Measurements from ENCODE around the gene ELAVL1. TPM values are rescaled to one million over a fixed set of nuclear protein-coding genes. Genes with fewer than 3 reads are reported as not detected.

The ELAVL1 gene
- total and polyA plus RNA-seq, 9 of the 15 experiments (the other 6 are each of a cell fraction or from before 2014, with no cell fraction given), result 4.3 to 172 (median 69.2) TPM

GRCh38 chr19:7922836-7923195, 82.6 kb downstream of the ELAVL1 start:
- H4K20me1 ChIP-seq (replicated peaks; ENCODE audit: control insufficient read depth, insufficient read depth, low read length), result peaks cover 19% of the 10 kb centered on the region; the same call in 1 of the 2 replicates
- H3K36me3 ChIP-seq (ENCODE audit: control insufficient read depth, insufficient read depth, low read length), result peaks cover 31% of the 10 kb centered on the region; the same call in 1 of the 3 replicates
- TF ChIP-seq POLR2G (IDR thresholded peaks at IDR 0.05; ENCODE audit: low read depth, low read length), result peak; percentile 7; the same call in 1 of the 2 replicates
- no peak for TF ChIP-seq ZHX1 (conservative IDR thresholded peaks at IDR 0.05; ENCODE audit: low read length)
- no peak overlapping the region for H2AFZ ChIP-seq (ENCODE audit: low read depth, low read length)
- FAIRE-seq (no peak), DNase-seq (ENCODE audit: extremely low read depth in 1 of 4, low spot score in 3 of 4) (no peak), ATAC-seq (no peak)
- CTCF ChIA-PET (ENCODE audit: low intra/inter-chr PET ratio), result no interaction called here
- BruUV-seq (replicated peaks), result no TSS peak
- H3K4me2 ChIP-seq (ENCODE audit: insufficient read depth, low read length), result no peak overlapping the region
- H3K9me1 ChIP-seq (ENCODE audit: control insufficient read depth, insufficient read depth, low read length), result no peaks in the 10 kb centered on the region
- no peak overlapping the region for H3K9ac ChIP-seq (ENCODE audit: insufficient read depth in 1 of 2, low read depth in 2 of 2, low read length in 2 of 2)
- intact Hi-C loops (cut with micrococcal nuclease) (loop anchor here (5.0 kb wide), 1 partner anchor 51 kb away; the partner anchor contains the start of gene PRR36), in situ Hi-C loops (cut with MboI) (loop anchor here (5.0 kb wide), 1 partner anchor 71 kb away; no protein-coding TSS in a partner anchor)
- no peaks in the 10 kb centered on the region for H3K9me3 ChIP-seq (replicated peaks; ENCODE audit: control insufficient read depth, insufficient read depth, low read depth, low read length)
- no peak overlapping the region for H3K27ac ChIP-seq (ENCODE audit: extremely low read depth, low read depth, low read length)
- peaks cover 20 to 84% of the 10 kb centered on the region in 2 experiments for H3K4me1 ChIP-seq (replicated peaks in 1 of 2; ENCODE audit: control insufficient read depth in 2 of 2, insufficient read depth in 2 of 2, low read length in 2 of 2)
- H3K4me3 ChIP-seq, result no peak overlapping the region
- H3K79me2 ChIP-seq (ENCODE audit: control insufficient read depth, insufficient read depth, low read length), result peaks cover 14% of the 10 kb centered on the region
- POLR2A ChIA-PET, result interaction anchor here (0.5 to 1.4 kb wide), 3 partner anchors 22 to 40 kb away, joined by 3 to 8 read pairs (median 3); no protein-coding TSS in a partner anchor
- no peaks in the 10 kb centered on the region for H3K27me3 ChIP-seq (ENCODE audit: control insufficient read depth in 2 of 2, insufficient read depth in 2 of 2, low read length in 2 of 2)
- 88% methylated on average over 6 of the region's 8 CpGs for WGBS (ENCODE audit: insufficient coverage, low coverage, missing lambda C conversion rate)
